Measurements from ENCODE around the gene GNAL.

GNAL gene

DNA sequence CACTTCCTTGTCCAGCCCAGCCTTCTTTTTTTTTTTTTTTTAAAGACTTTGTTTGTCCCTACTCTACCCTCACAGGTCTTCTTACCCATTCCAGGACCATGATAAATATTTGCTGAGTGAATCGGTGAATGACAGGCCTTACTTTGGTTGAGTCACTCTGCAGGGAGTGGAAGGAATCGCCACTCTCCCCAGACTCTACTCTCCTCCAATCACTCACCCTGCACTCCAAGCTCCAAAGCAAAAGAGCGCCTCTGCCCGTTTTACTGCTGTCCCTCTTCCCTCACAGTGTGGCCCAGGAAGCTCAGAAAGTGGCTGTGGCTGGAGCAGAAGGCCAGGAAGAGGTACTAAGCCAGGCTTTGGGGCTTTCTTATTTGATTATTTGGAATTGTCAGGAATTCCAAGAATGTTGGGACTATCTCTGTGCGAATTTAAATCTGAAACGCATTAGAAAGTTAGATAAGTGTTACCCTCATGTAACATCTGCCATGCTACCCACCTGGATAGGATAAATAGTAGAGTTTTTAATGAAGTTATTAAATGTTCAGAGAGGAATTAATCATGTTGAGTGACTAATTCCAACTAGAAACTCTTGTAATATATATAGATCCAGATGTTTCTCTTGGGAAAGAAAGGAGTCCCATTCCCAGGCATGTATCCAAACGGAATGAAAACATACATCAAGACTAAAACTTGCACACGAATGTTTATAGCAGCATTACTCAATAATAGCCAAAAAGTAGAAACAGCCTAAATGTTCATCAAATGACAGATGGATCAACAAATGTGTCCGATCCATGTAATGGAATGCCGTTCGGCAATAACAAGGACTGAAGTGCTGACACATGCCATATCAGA is 119.2 kb downstream of the GNAL start:
- DNase-seq (ENCODE audit: low read depth), result peak; percentile 63

DNA sequence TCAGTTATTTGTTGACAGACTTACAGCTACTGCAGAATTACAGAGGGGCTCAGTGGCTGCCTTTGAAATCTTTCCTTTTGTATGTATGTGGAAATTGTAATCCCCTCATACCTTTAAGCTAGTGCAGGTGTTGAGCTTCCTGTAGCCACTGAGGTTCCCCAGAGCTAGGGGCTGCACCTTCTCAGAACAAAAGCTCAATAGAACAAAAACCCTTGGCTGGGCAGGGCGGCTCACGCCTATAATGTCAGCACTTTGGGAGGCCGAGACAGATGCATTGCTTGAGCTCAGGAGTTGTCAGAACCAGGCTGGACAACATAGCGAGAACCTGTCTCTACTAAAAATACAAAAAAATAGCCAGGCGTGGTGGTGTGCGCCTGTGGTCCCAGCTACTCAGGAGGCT is 120.8 kb downstream of the GNAL start:
- no peak for DNase-seq (ENCODE audit: low read depth)

DNA sequence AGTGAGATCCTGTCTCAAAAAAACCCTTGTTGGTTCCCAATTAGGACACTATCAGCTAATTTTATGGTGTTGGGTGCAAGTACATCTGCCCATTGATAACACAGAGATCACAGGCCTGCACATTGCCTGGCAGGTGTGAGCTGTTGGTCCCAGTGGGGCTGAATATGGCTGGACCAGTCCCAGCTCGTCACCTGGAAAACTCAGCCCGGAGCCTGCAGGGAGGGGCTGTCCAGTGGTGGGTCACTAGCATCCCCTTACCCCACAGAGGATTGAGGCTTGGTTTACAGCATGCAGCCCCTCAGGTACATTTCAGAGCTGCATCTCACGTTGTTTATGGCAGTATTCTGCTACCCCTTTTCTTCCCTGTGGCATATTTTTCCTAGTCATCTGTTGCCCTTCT is 121.3 kb downstream of the GNAL start:
- no peak for DNase-seq (ENCODE audit: low read depth)

DNA sequence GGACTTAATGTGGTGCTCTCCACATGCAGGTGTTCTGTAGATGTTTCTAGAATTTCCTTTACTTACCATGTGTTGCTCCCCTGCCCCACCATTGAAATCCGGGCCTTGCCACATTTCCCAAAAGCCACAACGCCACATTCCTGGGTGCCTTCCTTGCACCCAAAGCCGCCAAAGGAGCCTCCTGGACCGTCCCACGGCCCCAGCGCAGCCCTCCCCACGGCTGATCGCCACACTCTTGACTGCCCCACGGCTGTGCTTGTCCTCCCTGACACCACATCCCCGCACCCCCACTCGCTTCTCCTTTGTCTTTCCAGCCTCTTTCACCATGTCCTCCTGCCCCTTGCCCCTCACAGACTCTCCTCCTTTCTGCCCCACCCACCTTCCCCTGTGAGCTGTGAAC is 121.9 kb downstream of the GNAL start:
- no peak for DNase-seq (ENCODE audit: low read depth)

DNA sequence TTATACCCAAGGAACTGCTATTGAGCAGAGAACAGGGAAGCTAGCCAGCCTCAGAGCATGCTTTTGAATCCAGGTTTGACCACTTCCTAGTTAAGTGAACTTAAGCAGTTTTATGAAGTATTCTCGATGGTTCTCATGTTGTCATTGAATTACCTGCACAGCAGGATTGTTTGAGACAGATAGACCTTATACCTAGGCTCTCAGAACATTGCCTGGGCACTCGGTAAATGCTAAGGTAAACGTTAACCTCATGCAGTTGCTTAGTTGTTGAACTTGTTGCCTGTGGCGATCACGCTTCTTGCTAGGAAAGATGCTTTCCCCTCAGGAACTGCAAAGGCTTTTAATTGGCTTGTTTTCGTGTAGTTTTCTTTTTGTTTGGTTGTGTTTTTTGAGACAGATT is 128.2 kb downstream of the GNAL start:
- DNase-seq (ENCODE audit: low read depth), result no peak

DNA sequence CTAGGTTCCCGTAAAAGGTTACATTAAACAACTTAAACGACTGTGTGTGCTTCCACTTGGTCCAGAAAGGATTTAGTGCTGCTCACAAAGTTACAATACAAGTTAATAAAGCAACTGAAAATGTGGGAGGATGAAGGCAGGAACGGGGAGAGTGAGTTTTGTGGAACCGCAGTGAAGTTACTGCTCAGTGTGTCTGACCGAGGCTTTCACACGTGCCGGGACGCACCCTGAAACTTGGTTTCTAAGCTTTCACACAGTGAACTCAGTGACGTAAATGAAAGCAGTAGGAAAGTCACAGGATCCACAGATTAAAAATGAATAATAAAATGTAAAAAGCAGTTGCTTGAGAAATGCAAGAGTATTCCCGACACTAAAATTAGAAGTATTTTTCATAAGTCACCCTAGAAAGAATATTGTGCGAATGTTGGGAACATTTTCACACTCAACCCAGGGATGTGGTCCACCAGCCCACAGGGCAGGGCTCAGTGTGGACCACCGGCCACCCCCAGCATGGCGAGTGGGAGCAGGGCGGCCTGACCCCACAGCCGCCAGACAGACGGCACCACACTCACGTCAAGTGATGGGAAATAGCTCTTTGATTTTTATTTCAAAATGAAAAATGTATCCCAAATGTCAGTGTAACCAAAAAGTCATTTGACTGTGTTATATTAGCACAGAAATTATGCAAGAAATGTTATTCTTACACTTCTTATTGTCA is 129.6 kb downstream of the GNAL start:
- DNase-seq (ENCODE audit: low read depth), result no peak

DNA sequence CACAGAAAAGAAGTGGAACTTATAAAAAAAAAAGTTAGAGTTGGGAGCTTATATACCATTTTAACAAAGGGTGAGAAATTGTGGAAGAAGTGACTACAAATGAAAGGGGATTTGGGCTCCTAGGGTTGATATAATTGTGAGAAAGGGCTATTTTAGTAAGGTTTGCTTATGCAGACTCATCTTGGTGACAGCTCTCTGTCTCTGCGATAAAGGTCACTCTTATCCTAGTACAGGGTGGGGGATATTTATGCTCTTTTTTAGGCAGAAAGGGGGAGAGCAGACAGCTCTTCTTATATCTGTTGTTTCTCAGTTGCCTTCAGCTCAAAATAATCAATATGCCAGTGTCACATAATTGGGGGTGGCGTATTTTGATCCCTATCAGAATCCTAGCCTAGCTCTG is 130.9 kb downstream of the GNAL start:
- DNase-seq (ENCODE audit: low read depth), result no peak

DNA sequence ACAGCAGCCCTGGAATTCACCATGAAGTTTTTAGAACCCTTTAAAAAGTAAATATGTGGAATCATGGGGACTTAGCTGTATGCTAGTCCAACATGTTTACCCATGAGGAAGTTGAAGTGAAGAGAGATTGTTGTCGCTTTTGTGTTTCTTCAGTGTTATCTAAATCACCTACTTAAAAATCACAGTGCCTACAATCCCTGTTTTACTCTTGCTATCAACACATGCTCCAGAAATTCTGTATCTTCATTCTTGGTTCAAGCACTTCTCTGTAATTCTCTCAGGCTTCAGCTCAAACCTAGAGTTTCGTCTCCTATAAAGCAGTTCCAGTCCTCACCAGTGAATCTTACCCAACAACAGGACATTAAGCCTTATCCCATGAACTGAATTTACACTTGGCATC is 131.6 kb downstream of the GNAL start:
- DNase-seq (ENCODE audit: low read depth), result no peak

DNA sequence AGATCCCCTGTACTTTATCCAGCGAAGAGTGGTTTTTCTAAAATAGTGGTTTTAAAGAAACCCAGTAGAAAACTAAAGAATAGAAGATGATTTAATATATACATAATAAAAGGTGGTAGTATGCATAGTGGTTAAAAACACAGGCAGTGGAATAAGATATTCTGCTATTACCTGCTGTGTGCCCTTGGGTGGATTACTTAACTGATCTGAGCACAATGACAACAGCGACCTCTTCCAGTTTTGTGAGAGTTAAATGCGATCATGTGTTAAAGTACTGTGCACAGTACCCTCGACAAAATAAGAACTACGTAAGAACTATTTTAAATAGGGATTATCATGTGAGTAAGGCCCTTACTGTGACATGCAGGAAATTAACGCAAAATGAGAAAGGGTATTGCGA is 132.1 kb downstream of the GNAL start:
- DNase-seq (ENCODE audit: low read depth), result no peak

DNA sequence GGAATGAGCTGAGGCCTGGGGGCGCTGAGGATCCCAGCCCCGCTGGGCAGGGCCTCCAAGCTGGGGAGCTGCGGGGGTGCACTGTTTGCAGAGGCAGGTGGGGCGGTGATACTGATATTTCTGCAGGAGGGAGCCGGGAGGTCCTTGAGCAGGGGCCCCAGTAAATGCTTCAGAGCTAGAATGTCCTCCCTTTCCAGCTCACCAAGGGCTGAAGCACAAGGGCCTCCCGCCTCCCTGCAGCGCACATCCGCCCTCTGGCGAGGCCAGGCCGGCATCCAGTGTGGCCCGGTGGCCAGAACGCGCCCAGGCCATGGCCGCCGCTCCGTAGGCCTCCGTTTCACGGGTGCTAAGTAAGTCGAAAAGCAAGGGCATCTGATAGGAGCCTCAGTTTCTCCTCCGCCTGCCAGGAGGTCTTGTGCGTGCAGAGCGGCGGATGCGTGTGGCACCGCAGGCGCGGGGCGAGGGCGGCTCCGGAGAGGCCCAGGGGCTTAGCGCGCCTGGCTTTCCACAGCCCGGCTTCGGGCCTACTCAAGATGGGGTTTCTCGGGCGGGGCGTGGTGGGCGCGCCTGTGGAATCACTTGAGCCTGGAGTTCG is 132.7 kb downstream of the GNAL start:
- no peak for DNase-seq (ENCODE audit: low read depth)

DNA sequence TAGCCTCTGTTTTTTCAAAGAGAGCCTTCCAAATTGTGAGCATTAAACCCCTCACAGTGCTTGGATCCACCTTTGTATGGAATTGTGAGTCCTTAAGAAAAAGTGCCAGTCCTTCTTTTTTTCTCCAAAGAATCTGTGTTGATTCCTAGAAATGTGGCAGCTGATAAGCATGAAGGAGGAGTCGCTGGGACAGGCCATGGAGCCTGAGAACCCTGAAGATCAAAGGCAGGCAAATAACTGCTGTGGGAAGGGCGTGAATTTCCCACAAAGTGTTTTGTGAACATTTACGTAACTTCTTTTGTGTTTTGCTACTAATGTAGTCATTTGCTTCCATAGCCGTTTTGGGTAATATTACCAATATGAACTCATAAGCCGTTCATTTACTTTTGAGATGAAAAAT is 134.5 kb downstream of the GNAL start:
- no peak for DNase-seq (ENCODE audit: low read depth)

DNA sequence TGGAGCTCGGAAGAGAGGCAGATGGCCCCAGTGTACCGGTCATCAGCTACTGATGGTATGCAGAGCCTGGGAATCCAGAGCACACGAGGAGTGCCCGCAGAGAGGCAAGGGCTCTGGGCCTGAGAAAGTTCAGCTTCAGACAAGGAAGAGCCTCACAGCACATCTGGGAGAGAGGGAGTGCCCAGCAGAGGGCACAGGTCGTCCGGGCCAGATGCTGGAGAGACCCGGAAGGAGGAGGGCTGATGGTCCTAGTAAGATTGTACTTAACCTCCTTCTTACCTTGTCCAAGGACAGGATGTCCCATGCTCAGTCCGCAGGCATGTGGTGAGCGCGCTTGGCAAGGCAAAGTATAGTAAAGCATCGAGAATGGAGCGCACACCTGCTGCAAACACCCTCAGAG is 137.8 kb downstream of the GNAL start:
- no peak for DNase-seq (ENCODE audit: low read depth)

DNA sequence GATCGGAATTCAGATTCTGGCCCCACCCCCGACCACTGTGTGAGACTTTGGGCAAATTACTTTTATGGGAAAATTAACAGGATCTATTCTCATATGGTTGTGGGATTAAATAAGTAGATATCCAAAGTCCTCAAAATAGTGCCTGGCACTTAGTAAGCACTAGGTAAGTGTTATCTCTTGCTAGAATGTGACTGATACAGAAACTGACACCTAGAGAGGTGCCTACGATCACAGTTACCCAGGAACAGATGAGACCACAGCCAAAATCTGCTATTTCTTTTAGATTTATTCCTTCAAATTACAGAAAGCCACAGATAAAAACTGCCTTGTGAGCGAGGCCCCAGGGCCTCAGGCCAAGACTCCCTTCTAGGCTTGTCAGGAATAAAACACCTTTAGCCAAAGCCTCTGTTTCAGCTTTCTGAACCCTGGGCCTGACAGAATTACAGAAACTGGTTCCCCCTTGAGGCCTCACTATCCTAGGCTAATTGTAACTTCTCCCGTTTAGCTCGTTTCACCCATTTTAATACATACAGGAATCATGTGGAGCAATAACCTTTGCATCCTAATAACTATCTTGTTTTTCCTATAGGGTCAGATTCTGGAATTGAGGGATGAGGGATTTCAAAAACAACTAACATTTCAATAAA is 139.8 kb downstream of the GNAL start:
- DNase-seq (ENCODE audit: low read depth), result no peak

DNA sequence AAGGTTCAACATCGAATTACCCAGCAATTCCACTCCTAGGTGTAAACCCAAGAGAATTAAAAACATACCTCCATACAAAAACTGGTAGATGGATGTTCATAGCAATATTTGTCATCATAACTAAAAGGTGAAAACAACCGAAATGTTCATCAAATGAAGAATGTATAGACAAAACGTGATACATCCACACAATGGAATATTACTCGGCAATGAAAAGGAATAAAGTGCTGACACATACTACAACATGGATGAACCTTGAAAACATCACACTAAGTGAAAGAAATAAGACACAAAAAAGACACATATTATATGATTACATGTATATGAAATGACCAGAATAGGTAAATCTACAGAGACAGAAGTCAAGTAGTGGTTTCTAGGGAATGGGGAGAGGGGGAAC is 141.5 kb downstream of the GNAL start:
- DNase-seq (ENCODE audit: low read depth), result no peak

DNA sequence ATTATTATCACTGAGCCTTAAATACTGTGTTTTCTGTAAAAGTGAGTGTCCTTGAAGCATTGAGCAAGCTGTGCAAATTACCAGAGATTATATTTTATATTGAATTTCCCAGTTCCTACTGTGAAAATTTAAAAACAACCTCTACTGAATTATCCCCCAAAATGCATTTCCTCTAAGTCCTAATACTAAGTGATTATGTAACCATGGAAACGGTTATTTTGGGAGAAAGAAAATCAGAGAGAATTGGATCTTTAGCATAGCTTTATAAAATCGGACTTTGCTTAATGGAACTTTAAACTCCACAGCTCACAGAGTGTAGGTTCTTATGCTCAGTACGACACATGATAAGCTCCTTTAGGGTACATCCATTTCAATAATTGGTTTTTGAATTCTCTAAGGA is 142.9 kb downstream of the GNAL start:
- no peak for DNase-seq (ENCODE audit: low read depth)

DNA sequence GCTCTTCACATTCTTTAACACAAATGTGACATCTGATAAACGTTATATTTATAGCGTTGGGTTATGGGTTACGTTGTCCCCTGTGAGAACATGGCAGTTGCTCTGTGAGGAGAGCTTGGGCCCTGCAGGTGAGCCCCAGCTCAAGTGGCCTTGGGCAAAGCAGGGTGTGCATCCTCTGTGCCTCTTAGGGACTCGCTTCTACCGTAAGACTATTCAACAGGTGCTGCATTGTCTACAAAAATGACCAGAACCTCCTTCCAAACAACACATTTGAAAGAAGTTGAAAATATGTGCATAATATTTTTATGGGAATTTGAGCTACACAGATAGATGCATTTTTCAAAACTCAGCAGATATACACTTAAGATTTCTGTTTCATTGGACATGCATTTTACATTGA is 145.7 kb downstream of the GNAL start:
- no peak for DNase-seq (ENCODE audit: low read depth)

DNA sequence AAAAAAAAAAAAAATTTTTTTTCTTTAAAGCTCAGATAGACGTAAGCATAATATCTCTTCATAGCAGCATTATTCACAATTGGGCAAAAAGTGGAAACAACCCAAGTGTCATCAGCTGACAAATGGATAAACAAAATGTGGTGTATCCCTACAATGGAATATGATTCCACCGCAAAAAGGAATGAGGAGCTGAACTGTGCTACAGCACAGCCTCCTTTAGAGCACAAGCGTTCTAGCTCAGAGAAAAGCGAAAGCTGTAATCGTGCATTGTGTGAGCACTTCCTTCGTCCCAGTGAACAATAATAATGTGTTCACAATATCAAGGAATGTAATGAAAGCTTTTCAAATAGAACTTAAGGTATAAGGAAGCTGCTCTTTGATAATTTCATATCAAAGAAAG is 150.5 kb downstream of the GNAL start:
- no peak for DNase-seq (ENCODE audit: low read depth)

DNA sequence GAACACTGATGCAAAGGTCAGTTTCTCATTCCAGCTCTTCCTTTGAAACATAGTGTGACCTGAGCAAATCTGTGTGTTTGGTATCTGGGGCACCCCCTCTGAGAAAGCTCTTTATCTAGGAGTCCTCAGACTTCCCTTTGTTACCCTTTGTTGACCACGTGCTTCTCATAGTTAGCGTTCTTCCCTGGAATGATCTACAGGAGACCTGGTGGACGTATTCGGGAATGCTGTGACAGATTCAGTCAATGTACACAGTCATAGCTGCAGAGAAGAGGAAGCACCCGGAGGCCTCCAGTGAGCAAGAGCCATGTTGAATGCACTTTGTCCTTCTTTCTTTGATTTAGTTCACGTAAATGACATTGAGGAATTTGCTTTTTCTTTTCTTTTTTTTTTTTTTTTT is 151.4 kb downstream of the GNAL start:
- no peak for DNase-seq (ENCODE audit: low read depth)

DNA sequence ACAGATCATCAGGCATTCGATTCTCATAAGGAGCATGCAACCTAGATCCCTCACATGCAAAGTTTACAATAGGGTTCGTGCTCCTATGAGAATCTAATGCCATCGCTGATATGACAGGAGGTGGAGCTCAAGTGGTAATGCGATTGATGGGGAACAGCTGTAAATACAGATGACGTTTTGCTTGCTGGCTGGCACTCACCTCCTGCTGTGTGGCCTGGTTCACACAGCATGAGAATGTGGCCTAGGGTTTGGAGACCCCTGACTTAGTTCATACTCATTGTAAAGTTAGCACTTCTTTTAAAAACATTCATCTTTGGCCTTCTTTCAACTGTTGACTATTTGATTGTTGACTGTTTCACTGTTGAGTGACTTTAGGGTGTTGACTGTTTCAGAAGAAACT is 153.5 kb downstream of the GNAL start:
- no peak for DNase-seq (ENCODE audit: low read depth)

DNA sequence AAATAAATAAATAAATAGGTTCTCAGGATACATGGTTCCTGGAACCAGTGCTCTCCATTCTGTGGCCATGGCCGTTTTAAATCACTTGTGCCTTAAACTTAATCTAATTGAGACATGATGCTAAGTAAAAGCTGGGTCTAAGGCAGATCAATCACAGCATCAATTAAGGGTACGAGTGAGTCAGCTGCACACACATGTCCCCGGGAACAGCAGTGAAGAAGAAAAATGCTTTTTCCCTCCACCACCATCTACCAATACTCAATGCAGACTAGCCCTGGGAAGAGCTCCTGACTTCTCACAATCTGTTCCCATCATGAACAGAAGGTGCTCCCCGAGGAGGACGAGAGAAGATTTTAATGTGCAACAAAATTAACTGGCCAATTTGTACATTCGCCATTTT is 155.4 kb downstream of the GNAL start:
- DNase-seq (ENCODE audit: low read depth), result no peak

DNA sequence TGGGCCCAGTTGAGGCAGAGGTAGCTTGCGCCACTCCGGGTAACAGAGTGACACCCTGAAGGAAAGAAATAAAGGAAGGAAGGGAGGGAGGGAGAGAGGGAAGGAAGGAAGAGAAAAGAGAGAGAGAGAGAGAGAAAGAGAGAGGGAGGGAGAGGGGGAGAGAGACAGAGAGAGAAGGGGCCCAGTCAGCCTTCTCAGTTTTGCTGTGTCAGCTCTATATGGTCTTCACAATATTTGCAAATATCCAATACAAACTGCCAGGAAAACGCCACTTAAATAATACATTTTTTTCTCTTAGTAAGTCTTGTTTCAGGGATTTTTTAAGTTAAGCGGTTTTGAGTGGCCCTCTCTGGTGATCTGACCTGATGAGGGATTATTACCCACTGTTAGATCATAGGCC is 156.6 kb downstream of the GNAL start:
- no peak for DNase-seq (ENCODE audit: low read depth)

DNA sequence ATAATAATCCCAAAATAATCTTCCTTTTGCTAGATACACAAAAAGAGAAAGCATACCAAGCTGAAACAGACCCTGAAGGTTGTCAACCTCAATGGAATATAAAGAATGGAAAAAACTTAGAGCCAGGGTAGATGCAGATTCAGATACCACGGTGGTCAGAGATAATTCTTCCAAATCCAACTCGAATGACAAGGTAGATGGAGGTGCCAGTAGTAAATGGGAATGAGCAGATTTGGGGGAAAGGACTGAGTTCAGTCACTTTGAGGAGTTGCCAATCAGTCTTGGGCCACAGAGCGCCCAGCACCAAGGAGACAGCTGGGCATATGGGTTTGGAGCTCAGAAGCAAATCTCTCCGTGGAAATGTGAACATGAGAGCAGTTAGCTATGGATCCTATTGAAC is 158.7 kb downstream of the GNAL start:
- DNase-seq (ENCODE audit: low read depth), result no peak

DNA sequence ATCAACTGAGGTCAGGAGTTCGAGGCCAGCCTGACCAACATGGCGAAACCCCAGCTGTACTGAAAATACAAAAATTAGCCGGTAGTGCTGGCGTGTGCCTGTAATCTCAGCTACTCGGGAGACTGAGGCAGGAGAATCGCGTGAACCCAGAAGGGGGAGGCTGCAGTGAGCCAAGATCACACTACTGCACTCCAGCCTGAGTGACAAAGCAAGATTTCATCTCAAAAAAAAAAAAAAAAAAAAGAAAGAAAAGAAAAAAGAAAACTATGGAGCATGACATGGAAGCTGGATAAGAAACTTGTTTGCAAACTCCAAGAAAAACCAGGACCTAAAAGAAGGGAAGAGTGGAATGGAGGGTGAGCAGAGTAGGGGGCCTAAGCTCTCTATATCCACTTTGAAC is 160.2 kb downstream of the GNAL start:
- DNase-seq (ENCODE audit: low read depth), result no peak

All from HS-27A (cell line).